Sigmoid colon (tissue), 4 donors: ENCODE data around the gene NKPD1.

Experiments used
- EP300 ChIP-seq, 4 donors: sonication (generic); formaldehyde crosslinking; IDR thresholded peaks; one replicate each; pipeline ENCODE4 v1.6.1; 2017; ENCODE audit warnings: antibody characterized with exemption in 4 of 4
- POLR2A ChIP-seq, 2 donors: fragments of 450-650 bp; IDR thresholded peaks; one replicate each; pipeline ENCODE4 v1.6.1; 2016; ENCODE audit warnings: antibody characterized with exemption in 2 of 2, mild to moderate bottlenecking in 2 of 2, moderate library complexity in 2 of 2
- POLR2AphosphoS5 ChIP-seq, 4 donors: sonication (generic); formaldehyde crosslinking; IDR thresholded peaks; one replicate each; pipeline ENCODE4 v1.6.1; 2017; ENCODE audit warnings: antibody characterized with exemption in 4 of 4
- TF ChIP-seq, protein P1 (sequence below), 4 experiments: fragments of 450-650 bp in 3 of 4; fragments of 200-600 bp in 1 of 4; IDR thresholded peaks; one replicate each; pipeline ENCODE4 v1.5.1; 2016 to 2019; ENCODE audit warnings: antibody characterized with exemption in 4 of 4, mild to moderate bottlenecking in 3 of 4, moderate library complexity in 2 of 4

DNA sequence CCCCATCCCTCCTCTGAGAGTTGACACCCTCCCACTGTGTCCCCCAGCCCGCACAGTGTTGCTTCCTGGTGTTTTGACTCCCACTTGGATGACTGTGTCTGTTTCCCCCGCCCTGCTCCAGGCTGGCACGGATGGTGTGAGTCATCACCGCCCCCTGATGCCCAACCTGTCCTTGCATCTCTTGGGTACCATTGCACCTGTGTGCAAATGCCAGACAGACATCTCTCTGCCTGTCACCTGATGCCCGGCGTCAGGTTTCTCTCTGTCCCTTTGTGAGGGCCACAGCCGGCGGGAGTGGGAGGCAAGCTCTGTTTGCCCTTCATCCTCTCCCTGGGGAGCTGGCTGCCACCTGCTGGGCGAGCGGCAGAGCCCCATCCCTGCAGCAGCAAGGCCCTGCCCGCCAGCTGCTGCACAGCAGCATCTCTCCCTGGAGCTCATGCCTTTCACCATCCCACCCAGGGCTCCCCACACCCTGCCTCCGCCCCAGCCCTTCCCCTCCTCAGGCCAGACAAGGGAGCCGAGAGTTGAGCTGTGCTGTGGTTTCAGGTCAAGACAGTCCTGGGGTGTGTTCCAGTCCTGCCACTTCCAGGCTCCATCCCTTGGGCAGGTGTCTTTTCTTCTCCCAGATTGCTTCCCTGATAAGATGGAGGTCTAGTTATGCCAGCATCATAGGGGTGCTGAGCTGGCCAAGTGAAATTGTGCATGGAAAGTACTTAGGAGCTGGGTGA, 29.7 kb downstream of the NKPD1 start:
- TF ChIP-seq, protein P1, sequence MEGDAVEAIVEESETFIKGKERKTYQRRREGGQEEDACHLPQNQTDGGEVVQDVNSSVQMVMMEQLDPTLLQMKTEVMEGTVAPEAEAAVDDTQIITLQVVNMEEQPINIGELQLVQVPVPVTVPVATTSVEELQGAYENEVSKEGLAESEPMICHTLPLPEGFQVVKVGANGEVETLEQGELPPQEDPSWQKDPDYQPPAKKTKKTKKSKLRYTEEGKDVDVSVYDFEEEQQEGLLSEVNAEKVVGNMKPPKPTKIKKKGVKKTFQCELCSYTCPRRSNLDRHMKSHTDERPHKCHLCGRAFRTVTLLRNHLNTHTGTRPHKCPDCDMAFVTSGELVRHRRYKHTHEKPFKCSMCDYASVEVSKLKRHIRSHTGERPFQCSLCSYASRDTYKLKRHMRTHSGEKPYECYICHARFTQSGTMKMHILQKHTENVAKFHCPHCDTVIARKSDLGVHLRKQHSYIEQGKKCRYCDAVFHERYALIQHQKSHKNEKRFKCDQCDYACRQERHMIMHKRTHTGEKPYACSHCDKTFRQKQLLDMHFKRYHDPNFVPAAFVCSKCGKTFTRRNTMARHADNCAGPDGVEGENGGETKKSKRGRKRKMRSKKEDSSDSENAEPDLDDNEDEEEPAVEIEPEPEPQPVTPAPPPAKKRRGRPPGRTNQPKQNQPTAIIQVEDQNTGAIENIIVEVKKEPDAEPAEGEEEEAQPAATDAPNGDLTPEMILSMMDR (IDR thresholded peaks at IDR 0.05) = no peak
- TF ChIP-seq POLR2A (IDR thresholded peaks at IDR 0.05) (no peak), EP300 (IDR thresholded peaks at IDR 0.05) (no peak), POLR2AphosphoS5 (IDR thresholded peaks at IDR 0.05) (no peak)
